Subcutaneous adipose tissue (tissue), 4 donors: ENCODE results near the gene ACTN1. TPM values are rescaled to one million over a fixed set of nuclear protein-coding genes. Genes with fewer than 3 reads are reported as not detected.

Experiments
- CTCF ChIP-seq: fragments of 450-650 bp; IDR thresholded peaks from one replicate; pipeline ENCODE4 v1.5.1; 2016; ENCODE audit warnings: low read depth, mild to moderate bottlenecking, control low read depth, antibody characterized with exemption, moderate library complexity
- total RNA-seq, 4 donors: library from RNA; depleted of rRNA; stranded (reverse); fragments of >200 nt; gene quantifications; one replicate each; pipeline ENCODE4 v1.1.0, GENCODE V29; 2016

ACTN1 gene
- total RNA-seq, 4 donors from 2014 or later, result 81.5 to 142 (median 105) TPM

GRCh38 chr14:69002069-69002468, 23.0 kb upstream of the ACTN1 start:
- TF ChIP-seq CTCF, result no peak

GRCh38 chr14:69001375-69001774, 22.3 kb upstream of the ACTN1 start:
- TF ChIP-seq CTCF, result no peak

GRCh38 chr14:68998062-68998461, 19.0 kb upstream of the ACTN1 start:
- TF ChIP-seq CTCF, result no peak

- no peak for TF ChIP-seq CTCF
These were observed 16.6 kb upstream of the ACTN1 start for GRCh38 chr14:68995731-68996130.

- TF ChIP-seq CTCF, result no peak
These were observed 15.0 kb upstream of the ACTN1 start for GRCh38 chr14:68994056-68994455.

- TF ChIP-seq CTCF, result no peak
These were observed 8.5 kb upstream of the ACTN1 start for GRCh38 chr14:68987653-68988036.

GRCh38 chr14:68986926-68987652, 8.0 kb upstream of the ACTN1 start:
- TF ChIP-seq CTCF, result no peak
